ENCODE results near the gene UPK3BL1. TPM values are rescaled to one million over a fixed set of nuclear protein-coding genes. Genes with fewer than 3 reads are reported as not detected.
"Not testable (repeated sequence)": the region's sequence is repeated elsewhere in the genome, so short reads cannot be mapped to it uniquely, and the experiment has no call there.

Gene UPK3BL1
- total RNA-seq, 1 donor from 2014 or later = 122 TPM

DNA sequence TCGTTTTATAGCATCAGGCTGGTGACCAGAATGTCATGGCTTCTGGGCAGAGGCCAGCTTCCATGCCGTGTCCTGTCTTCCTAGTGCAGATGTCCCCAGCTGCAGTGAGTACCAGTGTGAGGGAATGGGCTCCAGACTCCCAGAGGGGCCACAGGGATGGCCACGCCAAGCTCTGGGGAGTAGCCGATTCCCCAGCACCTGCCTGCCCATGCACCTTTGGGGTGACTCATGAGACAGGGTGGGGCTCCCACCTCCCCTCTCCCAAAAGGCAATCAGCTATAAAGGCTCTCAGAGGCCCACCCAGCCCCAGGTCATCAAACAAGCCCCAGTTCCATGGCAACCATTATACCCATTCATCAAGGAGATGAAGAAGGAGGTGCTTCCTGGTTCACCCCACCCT is 7.3 kb upstream of the UPK3BL1 start, which contains the start of gene SPDYE2B:
Gene SPDYE2B, plus strand, starts transcription at position 396 of the 400 bp plus-strand sequence. CDS start 2,030 bp downstream, outside the sequence.
- not testable (repeated sequence) for FAIRE-seq; DNase-seq (ENCODE audit: low read depth); H3K27me3 ChIP-seq (ENCODE audit: control insufficient read depth, insufficient read depth, low read length); H3K4me3 ChIP-seq (ENCODE audit: low read depth, low read length); H3K36me3 ChIP-seq (ENCODE audit: control insufficient read depth, insufficient read depth, low read length)

DNA sequence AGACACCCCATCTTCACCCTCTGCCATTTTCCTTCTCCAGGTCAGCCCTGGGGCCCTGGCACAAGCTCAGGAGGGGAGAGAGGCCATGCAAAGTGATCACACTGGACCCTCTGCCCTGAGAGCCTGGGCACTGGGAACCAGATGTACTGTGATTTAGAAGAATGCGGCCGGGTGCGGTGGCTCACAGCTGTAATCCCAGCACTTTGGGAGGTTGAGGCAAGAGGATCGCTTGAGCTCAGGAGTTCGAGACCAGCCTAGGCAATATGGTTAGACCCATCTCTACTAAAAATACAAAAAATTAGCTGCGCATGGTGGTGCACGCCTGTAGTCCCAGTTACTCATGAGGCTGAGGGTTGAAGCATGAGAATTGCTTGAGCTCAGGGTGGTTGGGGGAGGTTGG is 5.2 kb upstream of the UPK3BL1 start:
- H3K27me3 ChIP-seq (ENCODE audit: control insufficient read depth, insufficient read depth, low read length); FAIRE-seq; H3K4me3 ChIP-seq (ENCODE audit: low read depth, low read length); H3K36me3 ChIP-seq (ENCODE audit: control insufficient read depth, insufficient read depth, low read length); DNase-seq (ENCODE audit: low read depth): not testable (repeated sequence)

DNA sequence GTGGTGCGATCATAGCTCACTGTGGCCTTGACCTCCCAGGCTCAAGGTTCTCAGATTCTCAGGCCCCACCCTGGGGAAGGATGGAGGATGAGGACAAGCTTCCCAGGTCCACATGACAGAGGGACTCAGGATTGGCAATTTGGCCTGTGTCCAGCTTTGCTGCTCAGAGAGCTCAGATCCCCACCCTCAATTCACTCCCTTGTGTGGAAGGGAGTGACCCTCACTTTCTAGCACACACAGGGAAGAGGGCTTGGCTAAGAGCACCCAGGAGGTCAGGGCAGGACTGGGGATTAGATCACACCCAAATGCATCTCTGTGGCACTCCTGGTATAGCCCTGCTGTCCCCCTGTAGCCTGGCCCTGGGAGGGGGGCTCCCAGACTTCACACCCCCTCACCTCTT is 813 bp upstream of the UPK3BL1 start:
- not testable (repeated sequence) for H3K27me3 ChIP-seq (ENCODE audit: control insufficient read depth, insufficient read depth, low read length); DNase-seq (ENCODE audit: low read depth); FAIRE-seq; H3K36me3 ChIP-seq (ENCODE audit: control insufficient read depth, insufficient read depth, low read length); H3K4me3 ChIP-seq (ENCODE audit: low read depth, low read length)

DNA sequence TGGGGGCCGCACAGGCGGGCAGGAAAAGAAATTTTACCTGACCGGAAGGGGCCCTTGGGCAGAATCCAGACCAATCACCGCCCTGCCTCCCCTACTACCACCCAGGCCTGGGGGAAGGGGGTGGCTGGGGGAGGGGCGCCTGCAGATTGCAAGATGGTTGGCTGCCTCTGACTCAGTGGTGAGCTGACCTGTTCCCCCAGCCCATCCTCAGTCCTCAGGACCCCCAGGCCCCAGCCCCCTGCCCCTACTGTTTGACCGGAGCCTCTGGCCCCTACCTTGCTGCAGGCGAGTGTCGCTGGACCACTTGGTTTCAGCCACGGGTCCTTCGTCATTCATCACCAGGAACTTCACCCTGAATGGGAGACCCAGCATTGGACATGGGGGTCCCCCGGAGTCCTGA is 3.7 kb downstream of the UPK3BL1 start:
- not testable (repeated sequence) for H3K4me3 ChIP-seq (ENCODE audit: low read depth, low read length); DNase-seq (ENCODE audit: low read depth); FAIRE-seq; H3K27me3 ChIP-seq (ENCODE audit: control insufficient read depth, insufficient read depth, low read length); H3K36me3 ChIP-seq (ENCODE audit: control insufficient read depth, insufficient read depth, low read length)

DNA sequence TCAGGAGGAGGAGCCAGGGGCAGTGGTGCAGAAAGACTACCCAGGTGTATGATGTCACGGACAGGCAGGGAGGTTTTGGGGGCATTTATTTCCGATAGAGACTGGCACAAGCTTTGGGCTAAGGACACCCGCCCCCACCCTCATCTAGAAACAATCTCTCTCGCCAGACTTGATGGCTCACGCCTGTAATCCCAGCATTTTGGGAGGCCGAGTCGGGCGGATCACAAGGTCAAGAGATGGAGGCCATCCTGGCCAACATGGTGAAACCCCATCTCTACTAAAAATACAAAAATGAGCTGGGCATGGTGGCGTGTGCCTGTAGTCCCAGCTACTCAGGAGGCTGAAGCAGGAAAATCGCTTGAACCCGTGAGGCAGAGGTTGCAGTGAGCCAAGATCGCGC is 5.6 kb downstream of the UPK3BL1 start:
- DNase-seq (ENCODE audit: low read depth); FAIRE-seq; H3K27me3 ChIP-seq (ENCODE audit: control insufficient read depth, insufficient read depth, low read length); H3K4me3 ChIP-seq (ENCODE audit: low read depth, low read length); H3K36me3 ChIP-seq (ENCODE audit: control insufficient read depth, insufficient read depth, low read length): not testable (repeated sequence)

DNA sequence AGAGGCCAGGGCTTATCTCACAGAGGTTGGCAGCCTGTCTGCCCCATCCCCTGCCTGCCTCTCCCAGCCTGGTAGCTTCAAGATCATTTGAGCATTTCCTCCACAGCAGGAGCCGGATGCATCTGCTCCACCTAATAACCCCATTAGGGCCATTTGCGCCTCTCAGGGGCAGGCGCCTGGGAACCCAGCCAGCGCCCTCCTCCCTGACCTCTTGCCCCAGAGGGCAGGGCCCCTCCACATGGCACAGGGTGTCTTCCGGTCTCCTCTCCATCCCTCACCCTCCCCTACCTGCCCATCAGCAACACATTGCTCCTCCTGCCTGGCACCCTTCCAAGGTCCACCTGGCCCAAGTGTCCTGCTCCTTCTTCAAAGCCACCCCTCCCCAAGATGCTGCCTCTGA is 7.2 kb downstream of the UPK3BL1 start:
- not testable (repeated sequence) for H3K4me3 ChIP-seq (ENCODE audit: low read depth, low read length); FAIRE-seq; H3K27me3 ChIP-seq (ENCODE audit: control insufficient read depth, insufficient read depth, low read length); DNase-seq (ENCODE audit: low read depth); H3K36me3 ChIP-seq (ENCODE audit: control insufficient read depth, insufficient read depth, low read length)

DNA sequence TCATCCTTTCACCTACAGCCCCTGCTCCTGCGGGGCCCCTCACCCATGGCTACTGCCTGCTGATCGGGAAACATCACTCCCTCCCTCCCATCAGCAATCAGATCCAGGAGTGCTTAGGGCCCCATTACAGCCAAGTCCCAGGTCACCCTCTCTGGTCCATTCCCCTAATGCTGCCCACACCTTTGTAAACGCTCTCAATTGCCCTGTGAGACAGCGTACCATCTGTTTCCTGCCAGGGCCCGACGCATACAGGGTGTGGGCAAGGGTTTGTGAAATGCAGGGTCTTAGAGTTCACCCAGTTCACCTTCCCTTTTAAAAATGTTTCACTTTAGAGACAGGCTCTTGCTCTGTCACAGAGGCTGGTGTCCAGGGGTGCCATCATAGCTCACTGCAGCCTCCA is 8.3 kb downstream of the UPK3BL1 start:
- not testable (repeated sequence) for FAIRE-seq; DNase-seq (ENCODE audit: low read depth); H3K4me3 ChIP-seq (ENCODE audit: low read depth, low read length); H3K27me3 ChIP-seq (ENCODE audit: control insufficient read depth, insufficient read depth, low read length); H3K36me3 ChIP-seq (ENCODE audit: control insufficient read depth, insufficient read depth, low read length)

DNA sequence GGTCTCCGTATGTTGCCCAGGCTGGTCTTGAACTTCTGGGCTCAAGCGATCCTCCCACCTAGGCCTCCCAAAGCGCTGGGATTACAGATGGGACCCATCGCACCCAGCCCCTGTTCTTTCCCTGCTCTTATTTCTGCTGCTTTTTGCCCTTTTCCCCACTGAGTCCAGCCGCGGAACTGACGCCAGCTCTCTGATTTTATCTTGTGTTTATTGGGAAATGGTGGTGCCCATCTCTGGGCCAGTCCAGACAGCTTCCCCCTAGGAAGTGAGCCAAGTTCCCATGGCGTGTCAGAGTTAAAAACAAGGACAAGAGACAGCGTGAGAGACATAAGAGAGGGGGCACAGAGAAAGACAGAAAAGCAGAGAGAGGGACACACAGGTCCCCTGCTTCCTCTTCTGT is 12.0 kb downstream of the UPK3BL1 start:
- DNase-seq (ENCODE audit: low read depth); H3K27me3 ChIP-seq (ENCODE audit: control insufficient read depth, insufficient read depth, low read length); H3K36me3 ChIP-seq (ENCODE audit: control insufficient read depth, insufficient read depth, low read length); H3K4me3 ChIP-seq (ENCODE audit: low read depth, low read length); FAIRE-seq: not testable (repeated sequence)

DNA sequence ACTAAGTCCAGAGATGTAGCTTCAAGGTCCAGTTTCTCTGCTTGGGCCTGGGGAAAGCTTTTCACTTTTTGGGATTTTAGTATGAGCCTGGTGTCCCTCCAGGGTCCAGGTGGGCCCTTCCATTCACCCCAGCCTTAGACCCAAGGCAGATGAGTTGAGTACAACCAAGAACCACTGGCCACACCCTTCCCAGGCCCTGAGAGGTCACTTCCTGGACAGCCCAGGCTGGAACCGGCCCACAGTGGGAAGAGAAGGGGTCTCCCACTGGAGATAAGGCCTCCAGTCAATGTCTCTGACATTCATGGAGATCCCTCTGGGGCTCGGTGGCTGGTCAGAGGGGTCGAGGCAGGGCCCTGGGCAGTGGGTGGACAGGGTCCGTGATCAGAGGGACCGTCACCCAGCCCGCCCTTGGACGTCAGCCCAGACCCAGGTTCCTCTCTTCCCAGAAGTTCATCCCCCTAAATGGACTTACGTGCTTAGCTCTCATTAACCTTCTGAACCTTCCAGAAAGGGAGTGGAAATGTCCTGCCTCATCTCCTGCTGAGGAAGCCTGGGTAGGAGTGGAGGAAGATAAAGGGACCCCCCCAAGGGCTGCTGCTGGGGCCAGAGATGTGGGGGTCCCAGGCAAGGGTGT is 15.2 kb downstream of the UPK3BL1 start:
- not testable (repeated sequence) for H3K27me3 ChIP-seq (ENCODE audit: control insufficient read depth, insufficient read depth, low read length); DNase-seq (ENCODE audit: low read depth); H3K4me3 ChIP-seq (ENCODE audit: low read depth, low read length); FAIRE-seq; H3K36me3 ChIP-seq (ENCODE audit: control insufficient read depth, insufficient read depth, low read length)

DNA sequence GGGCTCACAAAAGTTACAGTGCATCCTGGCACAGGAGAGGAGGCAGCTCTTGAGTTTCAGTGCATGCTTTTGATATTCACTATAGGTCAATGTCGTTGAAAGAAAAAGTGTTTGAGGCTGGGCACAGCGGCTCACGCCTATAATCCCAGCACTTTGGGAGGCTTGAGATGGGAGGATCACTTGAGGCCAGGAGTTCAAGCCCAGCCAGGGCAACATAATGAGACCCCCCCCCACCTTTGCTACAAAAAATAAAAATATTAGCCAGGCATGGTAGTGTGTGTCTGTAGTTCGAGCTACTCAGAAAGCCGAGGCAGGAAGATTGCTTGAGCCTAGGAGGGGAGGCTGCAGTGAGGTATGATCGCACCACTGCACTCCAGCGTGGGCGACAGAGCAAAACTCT is 24.5 kb downstream of the UPK3BL1 start:
- H3K36me3 ChIP-seq (ENCODE audit: control insufficient read depth, insufficient read depth, low read length); H3K4me3 ChIP-seq (ENCODE audit: low read depth, low read length); H3K27me3 ChIP-seq (ENCODE audit: control insufficient read depth, insufficient read depth, low read length); DNase-seq (ENCODE audit: low read depth); FAIRE-seq: not testable (repeated sequence)

DNA sequence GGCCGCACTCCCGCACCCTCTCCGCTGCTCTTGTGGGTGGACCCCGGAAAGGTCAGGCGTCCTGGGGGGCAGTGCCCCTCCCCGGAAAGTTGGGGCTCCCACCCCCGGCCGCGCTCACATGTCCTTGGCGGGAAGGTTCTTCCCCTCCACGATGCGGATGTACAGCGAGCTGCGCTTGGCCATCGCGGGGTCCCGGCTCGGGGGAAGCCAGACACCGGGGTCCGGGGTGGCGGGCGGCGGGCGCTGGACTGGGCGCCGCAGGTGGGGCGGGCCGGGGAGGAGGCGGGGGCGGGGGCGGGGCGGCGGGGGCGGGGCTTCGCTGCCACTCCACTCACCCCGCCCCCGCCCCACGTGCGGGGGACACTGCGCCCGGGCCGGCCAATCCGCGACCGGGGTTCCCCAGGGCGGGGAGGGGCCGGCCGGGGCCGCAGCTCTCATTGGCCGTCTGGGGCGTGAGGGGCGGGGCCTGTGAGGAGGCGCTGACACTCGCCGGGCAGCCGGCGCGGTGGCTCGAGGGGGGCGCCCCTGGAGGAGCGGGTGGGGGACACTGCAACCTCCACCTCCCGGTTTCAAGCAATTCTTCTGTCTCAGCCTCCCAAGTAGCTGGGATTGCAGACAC is 26.0 kb downstream of the UPK3BL1 start, which contains the start of gene RASA4:
Gene RASA4, minus strand, starts transcription at position 250 of the 619 bp plus-strand sequence. Its CDS starts 67 bp downstream, at position 183.
- H3K36me3 ChIP-seq (ENCODE audit: control insufficient read depth, insufficient read depth, low read length); DNase-seq (ENCODE audit: low read depth); H3K4me3 ChIP-seq (ENCODE audit: low read depth, low read length); FAIRE-seq; H3K27me3 ChIP-seq (ENCODE audit: control insufficient read depth, insufficient read depth, low read length): not testable (repeated sequence)

DNA sequence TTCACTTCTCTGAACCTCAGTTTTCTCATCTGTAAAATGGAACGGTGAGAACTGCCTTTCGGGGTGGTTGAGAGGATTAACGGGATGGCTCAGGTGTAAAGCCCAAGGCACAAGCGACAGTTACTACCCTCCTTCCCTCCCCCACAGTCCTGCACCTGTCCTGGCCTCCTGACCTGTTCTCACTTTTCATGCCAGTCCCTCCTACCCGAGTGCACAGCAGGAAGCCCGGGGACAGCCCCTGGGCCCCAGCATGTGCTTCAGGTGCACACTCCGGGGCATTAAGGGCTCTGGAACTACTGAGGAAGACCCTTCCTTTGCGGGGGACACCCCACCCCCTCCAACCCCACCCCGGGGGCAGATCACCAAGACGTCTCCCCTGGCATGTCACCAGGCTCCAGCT is 26.7 kb downstream of the UPK3BL1 start:
- not testable (repeated sequence) for DNase-seq (ENCODE audit: low read depth); FAIRE-seq; H3K4me3 ChIP-seq (ENCODE audit: low read depth, low read length); H3K36me3 ChIP-seq (ENCODE audit: control insufficient read depth, insufficient read depth, low read length); H3K27me3 ChIP-seq (ENCODE audit: control insufficient read depth, insufficient read depth, low read length)

DNA sequence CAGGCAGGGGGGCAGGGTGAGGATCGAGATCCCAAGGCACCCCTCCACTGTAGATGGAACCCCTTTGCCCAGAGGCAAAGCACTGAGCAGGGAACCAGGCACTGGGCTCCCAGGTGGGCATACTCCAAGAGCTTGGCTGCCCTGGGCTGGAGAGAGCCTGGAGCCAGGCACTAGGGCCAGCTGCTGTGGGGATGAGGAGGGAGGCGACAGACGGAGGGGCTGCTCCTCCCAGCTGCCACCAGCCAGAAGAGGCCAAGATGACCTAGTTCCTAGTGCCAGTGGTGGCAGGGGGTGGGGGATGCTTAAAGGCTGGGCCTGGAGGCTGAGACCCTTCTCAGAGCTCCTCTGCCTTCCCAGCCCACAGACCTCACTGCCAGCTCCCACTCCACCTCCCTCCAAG is 27.7 kb downstream of the UPK3BL1 start:
- not testable (repeated sequence) for H3K36me3 ChIP-seq (ENCODE audit: control insufficient read depth, insufficient read depth, low read length); DNase-seq (ENCODE audit: low read depth); H3K4me3 ChIP-seq (ENCODE audit: low read depth, low read length); H3K27me3 ChIP-seq (ENCODE audit: control insufficient read depth, insufficient read depth, low read length); FAIRE-seq

DNA sequence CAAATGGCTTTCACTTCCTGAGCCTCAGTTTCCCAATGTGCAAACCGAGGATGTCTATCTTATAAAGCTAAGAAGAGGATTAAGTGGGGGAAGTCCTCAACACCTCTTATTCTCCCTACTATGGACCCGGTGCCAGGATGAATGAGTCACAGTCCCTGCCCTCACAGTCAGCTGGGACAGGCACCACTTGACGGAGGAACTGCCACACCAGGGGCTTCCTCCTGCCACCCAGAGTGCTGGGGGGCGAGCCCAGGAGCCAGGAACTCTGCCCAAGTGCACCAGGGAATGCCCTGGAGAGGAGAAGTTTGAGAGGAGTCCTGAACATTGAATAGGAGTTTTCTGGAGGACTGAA is 28.3 kb downstream of the UPK3BL1 start:
- H3K4me3 ChIP-seq (ENCODE audit: low read depth, low read length); FAIRE-seq; H3K36me3 ChIP-seq (ENCODE audit: control insufficient read depth, insufficient read depth, low read length); H3K27me3 ChIP-seq (ENCODE audit: control insufficient read depth, insufficient read depth, low read length); DNase-seq (ENCODE audit: low read depth): not testable (repeated sequence)
